B cell (primary cell): ENCODE results near the gene TLR7. TPM values are rescaled to one million over a fixed set of nuclear protein-coding genes. Genes with fewer than 3 reads are reported as not detected.

ENCODE experiments used
- ATAC-seq: fragments of 200-7000 bp; cut with Tn5 transposase; one replicate; pipeline ENCODE4 v1.10.0; 2021; ENCODE audit warnings: low read depth, mild to moderate bottlenecking, moderate number of reproducible peaks, moderate library complexity
- CTCF ChIA-PET: fragments of 350-600 bp; sonication (Branson Sonifier 250); formaldehyde crosslinking; loops from one replicate; lab custom pipeline; 2021; ENCODE audit warnings: antibody characterized with exemption, inconsistent platforms; lab: Charles Lee
- POLR2A ChIA-PET: fragments of 350-600 bp; sonication (Branson Sonifier 250); formaldehyde crosslinking; loops from one replicate; lab custom pipeline; 2021; ENCODE audit warnings: antibody characterized with exemption; lab: Charles Lee
- DNase-seq: peaks from one replicate; pipeline ENCODE4 v3.0.0; 2013
- H2AFZ ChIP-seq: 2 replicates; pipeline ENCODE4 v1.6.1; 2012; ENCODE audit warnings: mild to moderate bottlenecking, low read depth, low read length; ENCODE audit not compliant: insufficient read depth, poor library complexity, severe bottlenecking
- H3K27ac ChIP-seq, 2 donors: 1 replicate in 1 of 2; 2 replicates in 1 of 2; pipeline ENCODE4 v1.5.1; 2012 to 2013; ENCODE audit warnings: low read length in 2 of 2, mild to moderate bottlenecking in 2 of 2, moderate library complexity in 1 of 2
- H3K27me3 ChIP-seq, 4 experiments: fragments of 200-600 bp in 1 of 4; sonication (generic) in 1 of 4; replicated peaks in 1 of 4; 1 replicate in 2 of 4; 2 replicates in 2 of 4; pipeline versions ENCODE4 v1.6.1 to v1.7.0; 2013 to 2016; ENCODE audit warnings: low read length in 3 of 4, mild to moderate bottlenecking in 2 of 4, mixed read lengths in 1 of 4, moderate library complexity in 1 of 4; ENCODE audit not compliant: insufficient read depth in 4 of 4, control insufficient read depth in 3 of 4; ENCODE audit errors: control extremely low read depth in 1 of 4
- H3K36me3 ChIP-seq, 2 experiments: replicated peaks in 1 of 2; 1 replicate in 1 of 2; 2 replicates in 1 of 2; pipeline versions ENCODE4 v1.6.1 to v1.7.1; 2013; ENCODE audit warnings: low read length in 1 of 2; ENCODE audit not compliant: insufficient read depth in 2 of 2, control insufficient read depth in 1 of 2; ENCODE audit errors: control extremely low read depth in 1 of 2, extremely low read depth in 1 of 2
- H3K4me1 ChIP-seq, 2 donors: fragments of 200-600 bp in 1 of 2; sonication (generic) in 1 of 2; 1 replicate in 1 of 2; 2 replicates in 1 of 2; pipeline versions ENCODE4 v1.5.1 to v1.6.1; 2013 to 2017; ENCODE audit warnings: low read length in 2 of 2; ENCODE audit not compliant: control insufficient read depth in 2 of 2, insufficient read depth in 2 of 2
- H3K4me2 ChIP-seq: replicated peaks from 2 replicates; pipeline ENCODE3; 2012; ENCODE audit warnings: mild to moderate bottlenecking, low read depth, low read length; ENCODE audit not compliant: poor library complexity, severe bottlenecking
- H3K4me3 ChIP-seq, 5 experiments: fragments of 200-600 bp in 1 of 5; sonication (generic) in 1 of 5; 1 replicate in 3 of 5; 2 replicates in 2 of 5; pipeline versions ENCODE4 v1.5.1 to v1.7.0; 2011 to 2016; ENCODE audit warnings: low read length in 4 of 5, mild to moderate bottlenecking in 4 of 5, low read depth in 2 of 5, control low read depth in 1 of 5, moderate library complexity in 1 of 5; ENCODE audit not compliant: insufficient read depth in 1 of 5; ENCODE audit errors: control extremely low read depth in 1 of 5, extremely low read depth in 1 of 5
- H3K79me2 ChIP-seq: fragments of 200-600 bp; sonication (generic); one replicate; pipeline ENCODE4 v1.6.0; 2016; ENCODE audit warnings: low read length; ENCODE audit not compliant: control insufficient read depth, insufficient read depth
- H3K9ac ChIP-seq: fragments of 200-600 bp; sonication (generic); 2 replicates; pipeline ENCODE4 v1.6.1; 2017; ENCODE audit warnings: mild to moderate bottlenecking, low read length, moderate library complexity
- H3K9me3 ChIP-seq, 3 donors: one replicate each; pipeline versions ENCODE4 v1.6.1 to v1.7.1; 2013; ENCODE audit warnings: low read length in 2 of 3; ENCODE audit not compliant: control insufficient read depth in 2 of 3, insufficient read depth in 1 of 3; ENCODE audit errors: control extremely low read depth in 1 of 3
- H4K20me1 ChIP-seq: 2 replicates; pipeline ENCODE4 v1.6.0; 2012; ENCODE audit warnings: mild to moderate bottlenecking, low read length; ENCODE audit not compliant: insufficient read depth, control insufficient read depth, poor library complexity, severe bottlenecking
- H3K27ac Mint-ChIP-seq: one replicate; pipeline ENCODE4 v1.8.0; 2021; ENCODE audit warnings: mixed read lengths
- H3K27me3 Mint-ChIP-seq: one replicate; pipeline ENCODE4 v1.8.0; 2021; ENCODE audit warnings: mixed read lengths
- H3K4me1 Mint-ChIP-seq: one replicate; pipeline ENCODE4 v1.8.0; 2021; ENCODE audit warnings: mixed read lengths
- H3K4me3 Mint-ChIP-seq: one replicate; pipeline ENCODE4 v1.8.0; 2021; ENCODE audit warnings: mixed read lengths
- H3K9me3 Mint-ChIP-seq: one replicate; pipeline ENCODE4 v1.8.0; 2022; ENCODE audit warnings: mixed read lengths; ENCODE audit not compliant: insufficient read depth
- CTCF ChIP-seq: fragments of 200-600 bp; IDR thresholded peaks from one replicate; pipeline ENCODE4 v1.8.0; 2022; ENCODE audit warnings: antibody characterized with exemption, mild to moderate bottlenecking
- EZH2 ChIP-seq: IDR thresholded peaks from 2 replicates; pipeline ENCODE4 v1.6.1; 2012; ENCODE audit warnings: borderline replicate concordance, low read depth, mild to moderate bottlenecking, moderate library complexity, low read length; ENCODE audit not compliant: insufficient read depth, poor library complexity, severe bottlenecking
- WGBS: methylation state at CpG from one replicate; pipeline ENCODE4 v1.1.5; 2013; ENCODE audit warnings: missing lambda C conversion rate; ENCODE audit not compliant: insufficient coverage; 5-methylcytosine and 5-hydroxymethylcytosine counted together
- intact Hi-C: fragments of 100-400 bp; cut with micrococcal nuclease; formaldehyde crosslinking; loops from one replicate; pipeline ENCODE4 v1.10.0; 2022
- polyA plus RNA-seq: library from polyadenylated mRNA; depleted of rRNA; stranded (reverse); fragments of >200 nt; gene quantifications from 2 replicates; pipeline ENCODE4 v1.2.3, GENCODE V29; 2012
- total RNA-seq, 2 donors: library from RNA; stranded (reverse); fragments of 120-200 nt in 1 of 2; gene quantifications; 1 replicate in 1 of 2; 2 replicates in 1 of 2; pipeline versions ENCODE4 v1.2.3 to v1.2.4, GENCODE V29; 2013 to 2022

The TLR7 gene
- total and polyA plus RNA-seq, 2 donors (not counting 1 experiment from before 2014, with no cell fraction given) = 6.1 to 10.2 TPM

- no peak for TF ChIP-seq EZH2
- POLR2A ChIA-PET = no interaction called here
- no peak for DNase-seq
- Histone ChIP-seq H2AFZ (no peak overlapping the region), H3K27me3 (no peaks in the 10 kb centered on the region), H3K9me3 (no peaks in the 10 kb centered on the region), H3K4me2 (no peak overlapping the region), H3K4me3 (no peak overlapping the region), H3K79me2 (peaks cover 4% of the 10 kb centered on the region), H4K20me1 (no peaks in the 10 kb centered on the region), H3K36me3 (peaks cover 1 to 11% of the 10 kb centered on the region in 2 experiments), H3K4me1 (no peaks in the 10 kb centered on the region), H3K9ac (no peak overlapping the region), H3K27ac (no peak overlapping the region)
- Mint-ChIP-seq H3K27ac (no peak overlapping the region), H3K4me3 (no peak overlapping the region), H3K9me3 (no peaks in the 10 kb centered on the region), H3K4me1 (no peaks in the 10 kb centered on the region), H3K27me3 (no peaks in the 10 kb centered on the region)
- ATAC-seq = no peak
- no CpG with 5 or more reads among the region's 5 CpGs for WGBS
- CTCF ChIA-PET = interaction anchor here (0.9 kb wide), 1 partner anchor 73 kb away, joined by 4 read pairs; no protein-coding TSS in a partner anchor
- intact Hi-C loops = no loop called here
Observed at GRCh38 chrX:12817528-12817927, 49.3 kb upstream of the TLR7 start.

- H3K4me1 Mint-ChIP-seq = no peaks in the 10 kb centered on the region
- ATAC-seq = no peak
- no peak overlapping the region for H3K27ac ChIP-seq
Observed at GRCh38 chrX:12819222-12819621, 47.6 kb upstream of the TLR7 start.

More at GRCh38 chrX:12819222-12819621, 47.6 kb upstream of the TLR7 start:
- no peaks in the 10 kb centered on the region for H3K9me3 Mint-ChIP-seq
- Histone ChIP-seq H3K36me3 (peaks cover 1 to 9% of the 10 kb centered on the region in 2 experiments), H2AFZ (no peak overlapping the region), H3K27me3 (no peaks in the 10 kb centered on the region), H3K4me1 (no peaks in the 10 kb centered on the region), H3K9ac (no peak overlapping the region), H3K4me2 (no peak overlapping the region), H3K4me3 (no peak overlapping the region), H4K20me1 (no peaks in the 10 kb centered on the region), H3K79me2 (peaks cover 4% of the 10 kb centered on the region), H3K9me3 (no peaks in the 10 kb centered on the region)
- CTCF ChIA-PET = interaction anchor here (0.9 to 2.4 kb wide), 2 partner anchors 74 to 81 kb away, joined by 3 to 7 read pairs; no protein-coding TSS in a partner anchor
- H3K27ac Mint-ChIP-seq = no peak overlapping the region
- TF ChIP-seq EZH2 (no peak), CTCF (no peak)
- POLR2A ChIA-PET = interaction anchor here (1.0 kb wide), 1 partner anchor 72 kb away, joined by 5 read pairs; no protein-coding TSS in a partner anchor
- no peaks in the 10 kb centered on the region for H3K27me3 Mint-ChIP-seq
- WGBS = 98% methylated on average over 6 of the region's 9 CpGs
- DNase-seq = no peak
- intact Hi-C loops = no loop called here
- H3K4me3 Mint-ChIP-seq = no peak overlapping the region
